SW 1271 (cell line): Measurements from ENCODE around the gene GFRA1.
A peak's percentile ranks its signal among the peaks of the same experiment; 100 is the strongest.

ENCODE experiments used
- DNase-seq, 2 experiments: peaks; one replicate each; lab custom pipeline; 2025; lab: John Stamatoyannopoulos, UW

GFRA1 gene

DNA sequence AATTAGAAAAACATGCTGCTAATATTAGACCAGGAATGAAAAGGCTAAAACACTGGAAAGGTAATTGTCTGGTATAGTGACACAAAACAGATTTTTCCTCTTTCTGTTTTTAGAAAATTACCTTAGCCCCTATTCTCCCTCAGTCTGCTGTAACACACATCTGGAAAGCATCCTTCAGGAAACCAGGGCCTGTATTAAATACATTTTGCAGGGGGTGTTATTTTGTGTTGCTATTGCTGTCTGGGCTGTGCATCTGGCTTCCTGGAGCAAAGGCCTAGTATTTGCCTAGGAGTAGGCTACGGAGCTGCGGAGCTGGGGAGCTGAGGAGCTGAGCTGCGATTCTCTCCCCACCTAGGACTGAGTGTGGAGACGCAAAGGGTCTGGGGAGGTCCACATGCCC, 169.3 kb downstream of the GFRA1 start:
- DNase-seq, result no peak

DNA sequence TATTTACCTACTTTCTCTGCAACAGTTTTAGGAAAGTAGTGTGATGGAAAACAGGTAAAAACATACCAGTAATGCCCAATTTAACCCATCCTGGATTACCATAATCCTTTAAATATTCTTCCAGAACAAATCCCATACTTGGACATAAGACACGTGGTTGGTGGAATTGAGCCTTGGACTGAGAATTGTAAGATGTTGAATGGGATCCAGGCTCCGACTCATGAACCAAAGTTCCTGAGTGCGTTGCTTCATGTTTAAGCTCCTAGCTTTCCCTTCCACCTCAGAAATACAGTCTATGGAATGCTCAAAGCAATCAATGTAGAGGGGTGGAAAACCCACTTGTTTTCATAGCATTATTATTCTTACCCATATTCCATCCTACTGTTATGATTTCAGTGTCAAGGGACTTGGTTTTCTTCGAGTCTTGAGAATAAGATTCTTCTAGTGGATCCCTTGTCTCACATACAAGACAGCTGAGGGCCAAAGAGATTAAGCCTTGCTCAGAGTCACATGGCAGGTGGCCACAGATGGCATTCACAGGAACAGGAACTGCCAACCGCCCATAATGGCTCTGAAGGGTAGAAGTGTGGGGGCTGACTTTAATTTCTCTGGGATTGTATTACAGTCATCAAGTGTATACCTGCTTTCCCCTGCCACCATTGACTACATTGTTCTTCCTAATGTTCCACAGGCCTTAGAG, 171.2 kb downstream of the GFRA1 start:
- no peak for DNase-seq

DNA sequence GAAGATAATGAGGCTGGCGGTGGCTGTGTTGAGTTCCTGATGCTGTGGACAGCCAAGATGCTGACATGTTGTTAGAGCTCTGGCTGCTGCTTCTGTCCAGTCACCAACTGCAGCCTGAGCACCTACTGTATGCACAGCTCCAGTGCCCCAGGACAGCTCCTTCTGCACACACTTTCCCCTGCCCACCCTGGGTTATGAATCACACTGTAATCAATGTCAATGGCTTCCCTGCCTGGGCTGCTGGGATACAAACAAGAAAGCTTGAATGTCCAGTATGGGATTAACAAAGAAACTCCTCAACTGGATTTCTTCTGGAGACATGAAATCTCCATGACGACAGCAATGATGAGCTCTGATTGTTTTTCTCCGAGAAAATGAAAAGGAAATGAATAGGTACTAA, 172.0 kb downstream of the GFRA1 start:
- DNase-seq, result no peak

DNA sequence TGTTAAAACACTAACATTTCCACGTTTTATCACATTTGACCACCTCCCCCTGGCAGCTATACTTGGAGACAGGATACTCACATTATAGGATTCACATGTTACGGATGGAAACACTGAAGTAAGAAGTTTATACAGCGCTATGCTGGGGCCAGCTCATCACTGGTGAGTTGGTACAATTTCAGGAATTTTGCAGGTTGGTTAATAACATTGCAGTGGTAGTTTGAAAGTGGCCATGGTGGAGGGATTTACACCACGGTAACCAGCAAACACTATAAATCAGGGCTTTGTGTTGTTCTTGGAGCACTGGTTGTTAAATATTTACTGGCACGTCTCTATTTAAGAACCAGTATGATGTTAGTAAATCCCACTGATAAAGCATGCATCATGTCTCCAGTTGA, 174.0 kb downstream of the GFRA1 start:
- DNase-seq, result no peak

DNA sequence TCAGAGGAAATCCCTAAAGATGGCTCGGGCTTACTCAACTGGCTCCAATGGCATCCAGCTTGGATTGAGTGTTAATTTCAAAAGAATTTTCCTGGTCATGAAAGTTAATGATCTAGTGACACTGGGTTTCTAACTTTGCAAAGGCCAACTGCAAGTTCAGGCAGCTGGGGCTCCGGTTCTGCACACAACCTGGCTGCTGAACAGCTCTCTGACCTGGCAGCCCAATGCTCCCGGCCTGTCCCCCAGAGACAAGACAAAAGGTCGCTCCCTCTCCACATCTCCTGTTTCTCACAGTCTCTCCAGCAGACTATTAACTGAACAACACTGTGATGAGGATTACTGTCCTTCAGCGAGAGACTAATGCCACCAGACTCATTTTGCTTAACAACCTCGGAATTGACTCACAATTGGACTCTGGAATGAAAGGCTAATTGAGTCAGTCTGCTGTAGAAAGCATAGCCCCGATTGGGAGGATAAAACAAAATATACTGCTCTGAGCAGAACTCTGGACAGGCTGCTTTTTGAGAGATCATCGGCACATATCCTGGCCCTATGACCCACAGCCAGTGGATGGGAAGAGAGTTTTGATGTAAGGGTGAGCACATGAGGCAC, 174.5 kb downstream of the GFRA1 start:
- DNase-seq, result no peak

DNA sequence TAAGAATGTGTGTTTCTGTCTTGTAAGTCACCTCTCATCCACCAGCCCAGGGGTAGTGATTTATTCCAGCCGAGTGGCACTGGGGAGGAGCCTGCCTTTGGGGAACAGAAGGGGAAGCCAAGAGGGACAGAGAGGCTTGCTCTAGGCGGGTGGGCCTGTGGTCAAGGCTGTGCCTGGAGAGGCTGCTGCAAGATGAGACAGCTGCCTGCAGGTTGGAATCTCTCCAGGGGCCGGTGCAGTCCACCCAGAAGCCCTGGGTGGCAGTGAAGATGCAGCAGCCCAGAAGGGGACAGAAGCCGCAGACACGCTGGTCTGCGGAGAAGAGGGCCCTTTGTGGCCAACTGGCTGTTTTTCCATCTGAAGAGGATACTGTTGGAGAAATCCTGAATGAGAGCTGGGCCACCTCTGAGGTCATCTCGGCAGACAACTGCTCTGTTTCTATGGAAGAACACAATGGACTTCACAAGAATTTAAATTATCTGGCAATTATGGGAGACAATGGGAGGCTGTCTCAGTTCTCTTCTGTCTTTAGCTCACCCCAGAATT, 175.7 kb downstream of the GFRA1 start:
- no peak for DNase-seq

DNA sequence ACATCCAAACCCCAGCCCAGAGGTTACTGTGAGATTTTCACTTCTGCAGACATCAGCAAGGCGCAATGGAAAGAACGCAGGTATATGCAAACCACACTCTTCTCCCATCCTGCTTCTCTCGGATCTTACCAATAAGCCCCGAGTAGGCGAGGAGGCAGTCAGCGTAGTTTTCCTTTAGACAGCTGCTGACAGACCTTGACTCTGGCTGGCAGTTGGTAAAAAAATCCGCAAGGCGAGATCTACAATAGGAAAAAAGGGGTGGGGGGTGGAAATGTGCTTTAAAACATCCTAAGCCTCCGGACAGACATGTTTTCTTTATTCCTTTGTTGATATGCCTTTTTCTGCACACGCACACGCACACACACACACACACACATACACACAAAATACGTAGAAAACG, 176.5 kb downstream of the GFRA1 start:
- no peak for DNase-seq

DNA sequence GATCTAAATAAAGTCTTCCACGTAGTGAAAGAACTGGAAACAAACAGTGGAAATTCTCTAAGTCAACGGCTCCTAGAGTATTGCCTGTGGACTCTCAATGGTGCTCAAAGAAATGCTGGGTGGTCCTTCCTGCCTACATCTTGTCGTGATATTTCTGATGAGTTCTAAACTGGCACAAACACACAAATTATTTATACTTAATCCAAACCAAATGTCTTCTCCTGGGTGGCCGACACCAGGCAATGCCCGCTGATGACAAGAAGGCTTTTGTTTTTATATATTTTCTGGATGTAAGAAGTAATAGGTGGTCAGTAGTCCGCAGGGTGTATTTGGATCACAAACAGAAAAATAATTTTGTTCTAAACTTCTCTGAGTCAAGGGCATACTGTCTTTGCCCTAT, 178.7 kb downstream of the GFRA1 start:
- DNase-seq, result no peak

DNA sequence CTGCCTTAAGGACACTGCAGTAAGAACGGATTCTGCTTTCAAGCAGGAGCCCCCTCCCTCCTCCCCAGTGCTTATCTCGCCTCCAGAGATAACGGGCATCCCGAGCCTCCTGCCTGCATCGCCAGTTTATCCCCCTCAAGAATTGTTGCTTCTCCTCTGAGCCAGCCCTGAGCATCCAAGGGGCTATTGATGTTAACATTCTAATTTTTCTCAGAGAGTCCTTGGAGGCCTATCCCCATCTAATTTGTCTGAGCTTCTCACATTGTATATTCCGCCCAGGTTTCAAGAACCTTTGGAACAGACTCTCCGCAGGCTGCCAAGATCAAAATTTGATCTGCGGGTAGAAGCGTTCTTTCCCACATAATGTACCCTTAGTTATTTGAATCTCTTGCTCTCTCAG, 180.0 kb downstream of the GFRA1 start:
- no peak for DNase-seq

DNA sequence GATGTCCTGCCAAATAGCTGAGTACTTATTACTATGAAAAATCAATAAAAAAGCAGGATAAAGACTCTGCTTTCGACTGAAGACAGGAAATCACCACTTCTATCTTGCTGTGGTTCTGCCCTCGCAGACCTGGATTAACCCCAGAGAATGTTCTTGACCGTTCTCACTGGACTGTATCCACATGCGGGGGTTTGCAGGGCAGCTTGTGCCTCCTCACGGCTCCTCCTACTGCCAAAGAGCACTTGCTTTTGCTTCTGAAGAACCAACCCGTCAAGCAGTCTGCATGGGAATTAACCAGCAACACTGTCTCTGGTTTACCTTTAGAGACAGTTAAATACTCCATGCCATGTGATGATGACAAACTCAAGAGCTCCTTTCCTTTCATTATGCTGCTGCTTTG, 184.0 kb downstream of the GFRA1 start:
- no peak for DNase-seq

DNA sequence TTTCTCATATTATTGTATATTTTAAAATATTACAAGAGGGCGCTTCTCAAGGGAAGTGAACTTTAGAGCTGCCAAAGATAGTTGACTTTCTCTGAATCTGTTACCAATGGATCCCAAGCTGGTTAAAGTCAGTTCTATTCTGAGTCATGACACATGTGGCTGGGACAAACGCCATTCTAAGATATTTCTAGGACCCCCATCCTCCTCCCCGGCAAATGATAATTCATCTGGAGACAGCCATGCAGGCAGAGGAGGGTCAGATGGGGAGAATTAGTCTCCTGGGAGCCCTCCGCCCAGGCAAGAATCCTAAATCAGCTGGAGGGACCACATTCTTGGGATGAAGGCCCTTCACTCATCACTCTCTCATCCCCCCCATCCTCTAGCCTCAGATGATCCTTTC, 187.7 kb downstream of the GFRA1 start:
- no peak for DNase-seq

DNA sequence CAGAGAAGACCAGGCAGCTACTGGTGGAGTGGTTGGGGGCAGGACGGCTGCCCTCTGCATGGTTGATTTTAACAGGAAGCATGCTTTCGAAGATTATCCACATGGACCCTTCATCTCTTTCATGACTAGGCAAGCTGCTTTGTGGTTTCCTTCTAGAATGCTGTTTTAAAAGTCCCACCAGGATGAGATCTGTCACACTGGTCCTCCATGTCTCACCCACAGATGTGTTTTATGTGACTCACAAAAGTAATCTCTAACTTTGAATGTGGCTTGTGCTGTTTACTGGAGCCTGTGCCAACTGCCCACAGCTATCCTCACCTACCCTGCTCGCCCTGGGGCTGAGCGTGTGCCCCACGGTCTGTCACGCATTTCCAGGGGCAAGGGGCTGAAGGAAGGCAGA, 188.8 kb downstream of the GFRA1 start:
- DNase-seq, result no peak

DNA sequence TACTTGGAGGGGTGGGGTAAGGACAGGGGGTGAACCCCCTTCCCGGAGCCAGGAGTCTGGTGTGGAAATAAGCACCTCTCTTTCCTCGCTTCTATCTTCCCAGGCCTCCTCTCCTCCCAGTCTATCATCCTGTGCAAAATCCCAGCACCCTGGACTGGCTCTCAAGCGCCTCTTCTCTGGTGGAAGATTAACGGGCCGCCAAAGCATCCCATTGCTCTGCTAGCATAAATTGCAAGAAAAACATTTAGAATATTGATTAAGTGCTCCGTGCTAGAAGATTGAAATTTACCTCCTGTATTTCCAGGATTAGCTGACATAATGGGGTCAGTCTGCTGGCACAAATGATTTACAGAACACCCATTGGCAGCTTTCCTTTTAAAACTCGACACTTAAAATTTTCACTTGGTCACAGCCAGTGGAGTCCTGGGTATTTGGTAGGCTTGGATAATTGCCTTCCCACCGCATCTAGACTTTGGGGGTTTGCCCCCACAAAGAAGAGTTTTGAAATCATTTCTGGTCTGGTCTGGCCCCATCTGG, 189.7 kb downstream of the GFRA1 start:
- DNase-seq, result no peak

DNA sequence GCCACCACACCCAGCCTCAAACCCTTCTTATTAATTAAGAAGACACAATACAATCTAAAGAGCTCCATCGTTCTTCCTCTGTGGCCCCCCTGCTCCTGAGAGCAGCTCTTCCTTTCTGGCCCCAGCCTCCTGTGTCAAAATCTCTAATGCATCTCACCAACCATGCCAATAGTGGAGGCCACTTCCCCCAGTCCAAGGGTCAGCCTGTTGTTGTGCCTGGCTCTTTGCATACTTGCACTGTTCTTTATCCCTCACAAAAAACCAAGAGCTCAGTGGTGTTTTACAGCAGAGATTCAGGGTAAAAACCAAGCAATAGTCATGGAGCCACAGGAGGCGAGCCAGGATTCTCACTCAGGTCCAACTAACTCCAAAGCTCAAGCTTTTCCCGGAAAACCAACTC, 190.2 kb downstream of the GFRA1 start:
- no peak for DNase-seq

DNA sequence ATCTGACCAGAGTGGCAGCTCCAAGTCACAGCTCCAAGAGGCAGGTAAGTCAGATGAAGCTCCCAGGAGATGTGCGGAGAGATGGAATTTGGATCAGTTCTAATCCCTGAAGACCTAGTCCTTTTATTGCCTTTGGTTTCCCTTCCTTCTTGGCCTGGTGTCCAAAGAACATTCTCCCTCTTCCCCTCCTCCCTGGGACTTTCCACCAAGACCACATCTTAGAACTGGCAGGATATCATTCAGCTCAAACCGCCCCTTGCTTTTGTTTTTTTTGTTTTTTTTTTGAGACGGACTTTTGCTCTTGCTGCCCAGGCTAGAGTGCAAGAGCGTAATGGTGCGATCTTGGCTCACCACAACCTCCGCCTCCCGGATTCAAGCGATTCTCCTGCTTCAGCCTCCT, 190.8 kb downstream of the GFRA1 start:
- DNase-seq, result no peak

DNA sequence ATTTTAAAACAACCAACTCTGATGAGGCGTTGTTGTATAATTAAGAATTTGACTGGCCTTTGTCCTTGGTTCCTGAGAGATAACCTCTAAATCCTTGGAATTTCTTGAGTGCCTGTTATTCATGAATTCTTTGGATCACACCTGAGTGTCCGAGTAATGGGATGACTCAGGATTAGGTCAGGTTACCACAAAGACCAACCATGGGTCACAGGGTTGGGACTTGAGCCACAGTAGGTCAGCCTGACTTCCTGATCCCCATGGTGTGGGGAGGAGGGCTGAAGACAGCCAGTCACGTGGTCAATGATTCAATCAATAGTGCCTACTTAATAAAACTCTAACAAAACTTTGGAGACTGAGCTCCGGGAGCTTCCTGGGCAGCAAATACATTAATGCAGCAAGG, 192.5 kb downstream of the GFRA1 start:
- peak in 1 of 2 experiments; percentile 23 for DNase-seq

DNA sequence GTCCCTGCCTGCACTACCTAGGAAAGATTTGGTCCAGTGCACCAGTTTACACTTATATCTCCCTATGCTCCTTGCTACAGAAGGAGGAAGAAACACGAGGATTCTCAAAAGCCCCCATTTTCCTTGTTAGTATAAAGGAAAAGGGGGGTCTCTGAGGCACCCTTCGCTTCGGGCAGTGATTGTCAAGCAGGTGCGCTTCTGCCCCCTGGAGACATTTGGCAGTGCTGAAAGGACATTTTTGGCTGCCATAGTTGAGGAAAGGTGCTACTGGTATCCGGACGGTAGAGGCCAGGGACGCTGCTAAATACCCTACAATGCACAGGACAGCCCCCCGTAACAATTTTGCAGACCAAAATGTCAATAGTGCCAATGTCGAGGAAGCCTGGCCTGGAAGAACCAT, 193.7 kb downstream of the GFRA1 start:
- no peak for DNase-seq

DNA sequence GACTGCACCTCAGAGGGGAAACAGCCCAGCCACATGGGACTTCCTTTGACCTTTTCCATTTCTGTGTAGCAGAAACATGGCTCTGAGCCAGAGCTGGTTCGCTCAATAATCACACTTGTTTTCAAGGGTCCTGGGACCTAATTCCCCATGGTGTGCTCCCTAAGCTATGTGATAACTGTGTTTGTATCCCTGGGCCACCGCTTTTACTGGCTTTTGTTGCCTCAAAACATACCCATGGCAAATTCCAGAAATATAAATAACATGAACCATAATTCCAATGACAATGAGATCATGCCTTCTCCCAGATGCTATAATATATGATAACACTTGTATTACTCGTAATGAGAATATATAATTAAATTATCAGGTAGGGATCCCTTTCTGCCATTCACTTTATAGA, 196.4 kb downstream of the GFRA1 start:
- no peak for DNase-seq

DNA sequence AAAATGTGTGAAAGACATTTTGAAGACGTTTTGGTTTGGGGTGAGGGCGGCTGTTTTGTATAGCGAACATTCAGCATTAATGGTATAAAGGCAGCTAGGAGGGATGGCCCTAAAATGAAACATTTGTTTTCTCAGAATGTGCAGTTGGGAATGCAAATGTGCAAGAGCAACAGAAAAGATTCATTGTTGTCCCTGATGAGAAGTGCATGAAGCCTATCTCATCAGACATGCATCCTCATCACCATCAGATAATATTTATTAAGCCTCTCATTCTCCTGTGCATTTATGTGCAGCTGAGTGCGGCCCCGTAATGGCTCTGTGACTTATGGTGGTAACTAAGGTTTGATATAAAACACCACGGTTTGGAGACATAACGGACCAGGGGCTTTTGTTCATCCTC, 199.5 kb downstream of the GFRA1 start:
- DNase-seq, result no peak

DNA sequence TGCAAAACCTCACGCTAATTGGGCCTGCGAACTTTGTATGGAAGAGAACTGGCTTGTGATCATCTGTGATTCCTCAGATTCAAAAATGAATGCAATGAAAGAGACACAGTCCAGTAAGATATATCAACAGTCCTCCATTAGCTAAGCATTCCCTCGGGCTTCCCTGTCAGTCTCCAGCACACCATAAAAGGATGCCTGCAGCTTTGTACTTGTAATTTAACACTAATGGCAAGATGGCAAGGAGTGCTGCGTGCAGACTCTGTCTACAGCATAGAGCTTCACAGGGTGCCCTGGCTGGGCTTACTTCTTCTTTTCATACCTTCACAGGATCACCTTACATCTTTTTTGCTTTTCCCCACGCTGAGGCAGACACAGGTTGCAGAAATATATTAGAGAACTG, 200.0 kb downstream of the GFRA1 start:
- no peak for DNase-seq

DNA sequence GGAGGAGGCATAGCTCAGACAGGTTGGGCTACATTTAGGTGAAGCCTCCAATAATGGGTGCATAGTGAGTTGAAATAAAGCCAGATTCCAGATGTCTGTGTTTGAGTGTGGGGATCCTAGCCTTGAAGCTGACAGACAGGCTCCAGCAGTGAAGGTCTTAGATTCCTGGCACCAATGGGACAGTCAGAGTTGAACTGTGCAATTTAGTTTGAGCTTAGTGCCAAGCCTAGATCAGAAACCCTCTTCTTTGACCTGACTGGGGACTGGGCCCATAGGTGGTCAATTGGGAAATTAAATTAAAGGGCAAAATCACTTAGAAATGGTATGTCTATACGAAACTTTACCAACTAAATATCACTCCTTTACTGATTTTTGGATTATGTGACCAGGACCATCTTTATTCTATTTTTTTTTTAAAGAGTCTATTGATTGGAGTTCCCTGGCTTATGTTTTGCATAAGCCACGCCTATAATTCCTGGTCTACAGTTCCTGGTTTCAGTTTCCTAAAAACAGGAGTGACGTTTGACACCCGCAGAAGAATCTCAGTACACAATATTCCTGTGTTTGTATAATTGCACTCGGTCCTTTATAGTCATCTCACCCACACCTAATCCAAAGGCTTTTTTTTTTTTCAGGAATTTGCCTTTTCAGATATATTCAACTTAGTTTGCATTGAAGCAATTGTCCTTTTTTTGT, 201.4 kb downstream of the GFRA1 start:
- no peak for DNase-seq

DNA sequence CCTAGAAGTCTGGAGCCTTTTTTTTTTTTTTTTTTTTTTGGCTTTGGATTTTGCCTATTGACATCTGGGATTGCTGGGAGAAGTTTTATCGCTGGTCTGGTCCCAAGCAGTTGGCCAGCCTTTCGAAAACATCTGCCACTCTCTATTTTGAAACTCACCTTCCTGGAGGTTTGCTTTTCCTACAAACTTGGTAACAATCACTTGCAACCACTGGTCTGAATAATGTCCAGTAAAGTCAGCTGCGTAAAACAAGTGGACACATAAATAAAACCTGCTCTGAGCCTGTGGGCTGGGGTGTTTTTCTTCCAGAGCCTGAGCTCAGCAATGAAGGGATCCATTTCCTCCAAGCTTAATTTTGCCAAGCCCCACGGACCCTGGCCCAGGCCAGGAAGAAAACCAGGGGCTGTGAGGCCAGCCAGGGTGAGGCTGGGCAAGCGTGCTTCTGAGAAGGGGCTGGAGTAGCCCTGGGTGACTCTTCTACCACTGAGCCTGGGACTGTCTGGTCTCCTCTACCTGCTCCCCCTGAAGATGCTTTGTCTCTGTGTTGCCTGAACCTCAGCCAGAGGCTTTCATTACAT, 202.2 kb downstream of the GFRA1 start:
- no peak for DNase-seq

DNA sequence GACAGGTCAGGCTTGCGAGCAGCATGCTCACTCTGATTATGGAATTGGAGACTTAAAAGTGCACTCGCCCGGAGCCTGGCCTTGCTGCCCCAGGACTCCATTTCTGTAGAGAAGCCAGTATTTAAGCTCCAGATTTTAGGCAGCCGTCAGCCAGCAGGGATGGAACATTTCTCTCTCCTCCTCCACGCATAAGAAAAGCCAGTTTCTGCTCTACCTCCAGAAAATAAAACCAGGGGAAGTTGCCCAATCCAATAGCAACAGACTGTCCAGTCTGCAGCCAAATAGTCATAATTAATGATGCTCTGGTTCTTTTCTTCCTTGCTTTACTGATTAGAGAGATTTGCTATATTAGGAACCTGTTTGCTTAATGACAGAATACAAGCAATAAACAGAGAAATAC, 203.2 kb downstream of the GFRA1 start:
- DNase-seq, result no peak
